ENCODE results near the gene STPG3. TPM values are rescaled to one million over a fixed set of nuclear protein-coding genes. Genes with fewer than 3 reads are reported as not detected.

Gene STPG3
- total and polyA plus RNA-seq, 9 of the 15 experiments (the other 6 are each of a cell fraction or from before 2014, with no cell fraction given) = not detected

- TF ChIP-seq DMBX1 (CRISPR knock-in tag; IDR thresholded peaks at IDR 0.05; ENCODE audit: borderline replicate concordance) = 0 out of 2 replicates have a peak, but pooled peaks have one; percentile 29
- no peak for TF ChIP-seq SNIP1 (IDR thresholded peaks at IDR 0.05; ENCODE audit: low read depth)
- no peak for TF ChIP-seq SOX6 (IDR thresholded peaks at IDR 0.05)
- no peak for TF ChIP-seq ZBTB49 (CRISPR knock-in tag; IDR thresholded peaks at IDR 0.05; ENCODE audit: borderline replicate concordance)
- TF ChIP-seq GMEB1 (CRISPR knock-in tag; IDR thresholded peaks at IDR 0.05) = 0 out of 2 replicates have a peak, but pooled peaks have one; percentile 10
- peak; percentile 43; the same call in 1 of the 2 replicates for TF ChIP-seq REST (IDR thresholded peaks at IDR 0.05; ENCODE audit: borderline replicate concordance)
- TF ChIP-seq REST (CRISPR knock-in tag; IDR thresholded peaks at IDR 0.05; ENCODE audit: low read depth) = no peak
- no peak for TF ChIP-seq CBFB (CRISPR knock-in tag; IDR thresholded peaks at IDR 0.05)
- no peak for TF ChIP-seq ZNF12 (CRISPR knock-in tag; IDR thresholded peaks at IDR 0.05)
- TF ChIP-seq STAT6 (CRISPR knock-in tag; IDR thresholded peaks at IDR 0.05) = no peak
- no peak for TF ChIP-seq HNRNPUL1 (IDR thresholded peaks at IDR 0.05; ENCODE audit: low read length)
- no peak for TF ChIP-seq DPF2 (IDR thresholded peaks at IDR 0.05)
- TF ChIP-seq NR1H2 (CRISPR knock-in tag; IDR thresholded peaks at IDR 0.05) = no peak
- TF ChIP-seq ASH1L (IDR thresholded peaks at IDR 0.05; ENCODE audit: borderline replicate concordance, low read depth, partially characterized antibody) = no peak
Measured at GRCh38 chr9:137295238-137295811, 44.2 kb downstream of the STPG3 start (continued).
